Stromal cell of bone marrow (primary cell): Measurements from ENCODE around the gene TRMT61A.

Experiments used
- DNase-seq: peaks from one replicate; pipeline ENCODE4 v3.0.0-alpha.2; 2012; ENCODE audit warnings: low read depth

Gene TRMT61A

GRCh38 chr14:103568952-103569351, 40.0 kb downstream of the TRMT61A start:
- no peak for DNase-seq

GRCh38 chr14:103569408-103569807, 40.4 kb downstream of the TRMT61A start:
- no peak for DNase-seq

- no peak for DNase-seq
These were observed 45.1 kb downstream of the TRMT61A start for GRCh38 chr14:103574104-103574503.

- DNase-seq: no peak
These were observed 45.8 kb downstream of the TRMT61A start for GRCh38 chr14:103574707-103575285.

- peak; percentile 90 for DNase-seq
These were observed 47.5 kb downstream of the TRMT61A start for GRCh38 chr14:103576371-103577024.

- no peak for DNase-seq
These were observed 49.5 kb downstream of the TRMT61A start for GRCh38 chr14:103578401-103579075.

GRCh38 chr14:103581206-103581605, 52.2 kb downstream of the TRMT61A start:
- no peak for DNase-seq

GRCh38 chr14:103581954-103582703, 53.1 kb downstream of the TRMT61A start:
- DNase-seq: no peak

- no peak for DNase-seq
These were observed 55.4 kb downstream of the TRMT61A start for GRCh38 chr14:103584326-103584915.
